ENCODE measurements around the gene FBXW7.
"Not testable (repeated sequence)": the region's sequence is repeated elsewhere in the genome, so short reads cannot be mapped to it uniquely, and the experiment has no call there.

Gene FBXW7

GRCh38 chr4:152556834-152557233, 20.9 kb upstream of the FBXW7 start:
- Mint-ChIP-seq H3K27me3 (ENCODE audit: low read depth) (no peaks in the 10 kb centered on the region), H3K9me3 (no peaks in the 10 kb centered on the region), H3K27ac (no peak overlapping the region), H3K4me1 (no peaks in the 10 kb centered on the region), H3K4me3 (no peak overlapping the region), H3K36me3 (ENCODE audit: low read depth) (no peaks in the 10 kb centered on the region)
- no peak for TF ChIP-seq CTCF (IDR thresholded peaks at IDR 0.05; ENCODE audit: unreplicated experiment in 3 of 3)

- H3K36me3 Mint-ChIP-seq (ENCODE audit: low read depth), result no peaks in the 10 kb centered on the region
- H3K9me3 Mint-ChIP-seq, result no peaks in the 10 kb centered on the region
- no peak overlapping the region for H3K27ac Mint-ChIP-seq
- H3K4me1 Mint-ChIP-seq, result no peaks in the 10 kb centered on the region
- no peak overlapping the region for H3K4me3 Mint-ChIP-seq
- H3K27me3 Mint-ChIP-seq (ENCODE audit: low read depth), result peaks cover under 1% of the 10 kb centered on the region
- no peak for TF ChIP-seq CTCF (IDR thresholded peaks at IDR 0.05; ENCODE audit: unreplicated experiment in 3 of 3)
Measured at GRCh38 chr4:152556283-152556682, 20.4 kb upstream of the FBXW7 start.

- Mint-ChIP-seq H3K36me3 (ENCODE audit: low read depth) (no peaks in the 10 kb centered on the region), H3K4me1 (no peaks in the 10 kb centered on the region), H3K4me3 (no peak overlapping the region), H3K27me3 (ENCODE audit: low read depth) (peaks cover 5% of the 10 kb centered on the region), H3K27ac (no peak overlapping the region), H3K9me3 (no peaks in the 10 kb centered on the region)
- no peak for TF ChIP-seq CTCF (IDR thresholded peaks at IDR 0.05; ENCODE audit: unreplicated experiment in 3 of 3)
Measured at GRCh38 chr4:152554742-152555141, 18.9 kb upstream of the FBXW7 start.

GRCh38 chr4:152550687-152551086, 14.8 kb upstream of the FBXW7 start:
- not testable (repeated sequence) for H3K4me1 Mint-ChIP-seq; H3K27me3 Mint-ChIP-seq (ENCODE audit: low read depth); H3K4me3 Mint-ChIP-seq; H3K9me3 Mint-ChIP-seq; H3K36me3 Mint-ChIP-seq (ENCODE audit: low read depth); H3K27ac Mint-ChIP-seq

GRCh38 chr4:152545088-152545487, 9.2 kb upstream of the FBXW7 start:
- H3K27ac Mint-ChIP-seq, result no peak overlapping the region
- no peaks in the 10 kb centered on the region for H3K4me1 Mint-ChIP-seq
- no peak for TF ChIP-seq CTCF (IDR thresholded peaks at IDR 0.05; ENCODE audit: unreplicated experiment in 3 of 3)
- no peak overlapping the region for H3K4me3 Mint-ChIP-seq
- H3K36me3 Mint-ChIP-seq (ENCODE audit: low read depth), result no peaks in the 10 kb centered on the region
- H3K9me3 Mint-ChIP-seq, result no peaks in the 10 kb centered on the region
- no peaks in the 10 kb centered on the region for H3K27me3 Mint-ChIP-seq (ENCODE audit: low read depth)

GRCh38 chr4:152544533-152544932, 8.6 kb upstream of the FBXW7 start:
- H3K4me3 Mint-ChIP-seq; H3K36me3 Mint-ChIP-seq (ENCODE audit: low read depth); H3K27ac Mint-ChIP-seq: not testable (repeated sequence)

GRCh38 chr4:152540941-152541340, 5.0 kb upstream of the FBXW7 start:
- peaks cover 23% of the 10 kb centered on the region for H3K4me1 Mint-ChIP-seq
- H3K9me3 Mint-ChIP-seq, result no peaks in the 10 kb centered on the region
- H3K27ac Mint-ChIP-seq, result no peak overlapping the region
- H3K36me3 Mint-ChIP-seq (ENCODE audit: low read depth), result no peaks in the 10 kb centered on the region
- no peak overlapping the region for H3K4me3 Mint-ChIP-seq
- no peaks in the 10 kb centered on the region for H3K27me3 Mint-ChIP-seq (ENCODE audit: low read depth)
- TF ChIP-seq CTCF (IDR thresholded peaks at IDR 0.05; ENCODE audit: unreplicated experiment in 3 of 3), result no peak

More at GRCh38 chr4:152544533-152544932, 8.6 kb upstream of the FBXW7 start:
- not testable (repeated sequence) for H3K4me1 Mint-ChIP-seq; H3K27me3 Mint-ChIP-seq (ENCODE audit: low read depth); H3K9me3 Mint-ChIP-seq
